Immature natural killer cell (primary cell): ENCODE data around the gene KRT9. TPM values are rescaled to one million over a fixed set of nuclear protein-coding genes. Genes with fewer than 3 reads are reported as not detected.

ENCODE experiments used
- DNase-seq, 3 donors: peaks; one replicate each; pipeline ENCODE4 v3.0.0; 2022; ENCODE audit warnings: mixed read lengths in 1 of 3
- H3K27ac Mint-ChIP-seq, 6 donors: one replicate each; pipeline ENCODE4 v1.8.0; 2020; ENCODE audit warnings: mixed read lengths in 6 of 6, mild to moderate bottlenecking in 5 of 6, inconsistent platforms in 4 of 6, moderate library complexity in 3 of 6
- H3K27me3 Mint-ChIP-seq, 3 donors: one replicate each; pipeline ENCODE4 v1.8.0; 2020 to 2021; ENCODE audit warnings: low read depth in 3 of 3, mild to moderate bottlenecking in 3 of 3, mixed read lengths in 3 of 3, moderate library complexity in 3 of 3, inconsistent platforms in 1 of 3
- H3K36me3 Mint-ChIP-seq, 3 donors: one replicate each; pipeline ENCODE4 v1.8.0; 2020; ENCODE audit warnings: mixed read lengths in 3 of 3, inconsistent platforms in 2 of 3, mild to moderate bottlenecking in 2 of 3
- H3K4me1 Mint-ChIP-seq, 2 donors: one replicate each; pipeline ENCODE4 v1.8.0; 2020; ENCODE audit warnings: inconsistent platforms in 2 of 2, mild to moderate bottlenecking in 2 of 2, mixed read lengths in 2 of 2, moderate library complexity in 1 of 2
- H3K4me3 Mint-ChIP-seq, 5 donors: one replicate each; pipeline ENCODE4 v1.8.0; 2020; ENCODE audit warnings: mild to moderate bottlenecking in 5 of 5, mixed read lengths in 5 of 5, inconsistent platforms in 3 of 5, moderate library complexity in 3 of 5
- H3K9me3 Mint-ChIP-seq, 6 donors: one replicate each; pipeline ENCODE4 v1.8.0; 2020; ENCODE audit warnings: mild to moderate bottlenecking in 6 of 6, mixed read lengths in 6 of 6, inconsistent platforms in 4 of 6, moderate library complexity in 3 of 6
- polyA plus RNA-seq, 3 donors: library from polyadenylated mRNA; unstranded; fragments of 300-500 nt; fragmentation: Illumina TruSeq; gene quantifications; one replicate each; pipeline ENCODE4 v1.2.3, GENCODE V29; 2021

Gene KRT9
- polyA plus RNA-seq, 3 donors from 2014 or later: not detected

DNA sequence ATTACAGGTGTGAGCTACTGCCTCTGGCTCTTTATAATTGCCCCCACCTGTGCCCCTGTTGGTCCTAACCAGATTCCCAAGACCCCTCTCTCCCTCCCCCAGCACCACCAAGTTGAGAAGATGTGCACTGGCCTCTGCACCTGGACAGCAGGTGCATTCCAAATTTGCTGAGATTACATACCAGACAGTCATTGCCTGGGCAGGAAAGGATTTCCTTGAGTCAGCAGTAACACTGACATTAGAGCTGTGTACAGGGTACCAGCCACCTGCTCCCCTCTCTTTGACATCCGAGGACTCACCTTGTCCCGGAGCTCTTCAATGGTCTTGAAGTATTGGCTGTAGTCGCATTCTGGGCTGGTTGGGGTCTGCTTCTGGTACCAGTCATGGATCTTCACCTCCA is 53.8 kb downstream of the KRT9 start:
- DNase-seq: no peak
- Mint-ChIP-seq H3K4me1 (no peaks in the 10 kb centered on the region), H3K36me3 (no peaks in the 10 kb centered on the region), H3K27me3 (peaks cover 0 to 6% (median 0%) of the 10 kb centered on the region in 3 donors), H3K9me3 (no peaks in the 10 kb centered on the region), H3K27ac (no peak overlapping the region), H3K4me3 (no peak overlapping the region)

DNA sequence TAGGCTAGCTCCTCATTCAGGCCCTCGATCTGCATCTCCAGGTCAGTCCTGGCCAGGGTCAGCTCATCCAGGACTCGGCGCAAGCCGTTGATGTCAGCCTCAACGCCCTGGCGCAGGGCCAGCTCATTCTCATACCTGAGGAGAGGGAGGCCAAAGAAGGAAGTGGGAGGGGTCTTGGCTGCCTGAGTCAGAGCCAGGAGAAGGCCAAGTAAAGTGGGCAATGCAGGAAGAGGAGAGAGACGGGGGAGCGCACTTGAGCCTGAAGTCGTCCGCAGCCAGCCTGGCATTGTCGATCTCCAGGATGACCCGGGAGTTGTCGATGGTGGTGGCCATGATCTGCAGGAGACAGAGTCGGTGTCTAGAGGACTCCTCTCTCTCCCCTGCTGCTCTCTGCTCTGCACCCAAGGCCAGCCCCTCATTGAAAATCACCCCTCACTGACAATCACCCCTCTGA is 55.0 kb downstream of the KRT9 start:
- H3K4me3 Mint-ChIP-seq: no peak overlapping the region
- no peaks in the 10 kb centered on the region for H3K36me3 Mint-ChIP-seq
- no peak overlapping the region for H3K27ac Mint-ChIP-seq
- no peaks in the 10 kb centered on the region for H3K4me1 Mint-ChIP-seq
- H3K27me3 Mint-ChIP-seq: peaks cover 2 to 9% (median 4%) of the 10 kb centered on the region in 3 donors
- no peak for DNase-seq
- no peaks in the 10 kb centered on the region for H3K9me3 Mint-ChIP-seq

- no peaks in the 10 kb centered on the region for H3K4me1 Mint-ChIP-seq
- H3K27ac Mint-ChIP-seq: no peak overlapping the region
- H3K36me3 Mint-ChIP-seq: no peaks in the 10 kb centered on the region
- H3K4me3 Mint-ChIP-seq: no peak overlapping the region
- DNase-seq: no peak
- H3K9me3 Mint-ChIP-seq: no peaks in the 10 kb centered on the region
- H3K27me3 Mint-ChIP-seq: peaks cover 2 to 8% (median 4%) of the 10 kb centered on the region in 3 donors
Observed at GRCh38 chr17:41516147-41516829, 55.6 kb downstream of the KRT9 start.

Other genes starting within 250 kb of the KRT9 start
- gene KRT33A, start 221.2 kb downstream of the KRT9 start, polyA plus RNA-seq: not detected
- not detected for gene KRT33B, start 202.2 kb downstream of the KRT9 start, polyA plus RNA-seq
- not detected for gene KRT34, start 189.8 kb downstream of the KRT9 start, polyA plus RNA-seq
- not detected for gene KRT31, start 174.5 kb downstream of the KRT9 start, polyA plus RNA-seq
- gene KRT37, start 147.5 kb downstream of the KRT9 start, polyA plus RNA-seq: not detected
- not detected for gene KRT38, start 131.1 kb downstream of the KRT9 start, polyA plus RNA-seq
- not detected for gene KRT32, start 104.7 kb downstream of the KRT9 start, polyA plus RNA-seq
- not detected for gene KRT35, start 90.9 kb downstream of the KRT9 start, polyA plus RNA-seq
- not detected for gene KRT36, start 82.1 kb downstream of the KRT9 start, polyA plus RNA-seq
- not detected for gene KRT13, start 66.4 kb downstream of the KRT9 start, polyA plus RNA-seq
- not detected for gene KRT15, start 53.2 kb downstream of the KRT9 start, polyA plus RNA-seq
- gene KRT19, start 43.8 kb downstream of the KRT9 start, polyA plus RNA-seq: not detected
- gene KRT14, start 14.8 kb upstream of the KRT9 start, polyA plus RNA-seq: not detected
- gene KRT16, start 40.7 kb upstream of the KRT9 start, polyA plus RNA-seq: not detected
- not detected for gene KRT17, start 52.5 kb upstream of the KRT9 start, polyA plus RNA-seq
- gene EIF1, start 116.8 kb upstream of the KRT9 start, polyA plus RNA-seq: 1,000 to 10,000 TPM in 1 of 3 donors, 100 to 1,000 TPM in 2; 639 to 1,260 (median 915) TPM
- gene GAST, start 140.3 kb upstream of the KRT9 start, polyA plus RNA-seq: not detected
- not detected for gene HAP1, start 162.6 kb upstream of the KRT9 start, polyA plus RNA-seq
- gene JUP, start 214.7 kb upstream of the KRT9 start, polyA plus RNA-seq: under 1 TPM in 2 of 3 donors, not detected in 1; 0.61 to 0.76 TPM
- gene P3H4, start 239.9 kb upstream of the KRT9 start, polyA plus RNA-seq: 10 to 100 TPM in 1 of 3 donors, 1 to 10 TPM in 2; 6.7 to 11.2 (median 9.8) TPM
- under 1 TPM in 2 of 3 donors, not detected in 1; 0.43 to 0.71 TPM for gene FKBP10, start 240.9 kb upstream of the KRT9 start, polyA plus RNA-seq